NCI-H82 treated with DMSO at 0.1 percent for 48 hours (cell line): ENCODE results near the gene PLA2G2F.

ENCODE experiments used
- DNase-seq: peaks from one replicate; lab custom pipeline; 2025; ENCODE audit not compliant: unreplicated experiment; lab: John Stamatoyannopoulos, UW

Gene PLA2G2F, protein sequence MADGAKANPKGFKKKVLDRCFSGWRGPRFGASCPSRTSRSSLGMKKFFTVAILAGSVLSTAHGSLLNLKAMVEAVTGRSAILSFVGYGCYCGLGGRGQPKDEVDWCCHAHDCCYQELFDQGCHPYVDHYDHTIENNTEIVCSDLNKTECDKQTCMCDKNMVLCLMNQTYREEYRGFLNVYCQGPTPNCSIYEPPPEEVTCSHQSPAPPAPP

DNA sequence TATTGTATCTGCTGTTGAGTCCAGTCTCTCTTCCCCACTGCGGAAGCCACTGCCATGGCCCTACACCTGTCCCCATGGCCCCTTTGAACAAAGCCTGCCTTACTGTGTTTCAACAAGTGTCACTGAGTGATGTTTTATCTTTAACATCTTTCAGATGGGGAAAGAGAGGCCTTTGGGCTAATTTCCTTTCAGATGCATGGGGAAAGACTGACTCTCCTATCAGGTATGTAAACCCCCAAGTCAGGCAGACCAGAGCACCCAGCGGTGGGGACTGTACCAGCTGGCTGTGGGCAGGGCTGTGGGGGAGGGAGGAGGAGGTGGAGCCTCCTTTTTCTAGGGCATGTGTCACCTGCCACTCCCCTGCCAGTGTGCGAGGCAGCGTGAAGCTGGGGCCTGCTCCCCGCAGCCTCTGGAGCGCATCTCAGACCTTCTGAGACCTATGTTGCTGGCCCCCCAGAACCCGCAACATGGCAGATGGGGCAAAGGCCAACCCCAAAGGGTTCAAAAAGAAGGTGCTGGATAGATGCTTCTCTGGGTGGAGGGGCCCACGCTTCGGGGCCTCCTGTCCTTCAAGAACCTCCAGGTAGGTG, at the start of gene PLA2G2F:
TSS of gene PLA2G2F (plus strand) at position 363 of the 590 bp plus-strand sequence. CDS start at position 468, 105 bp downstream.
- no peak for DNase-seq

DNA sequence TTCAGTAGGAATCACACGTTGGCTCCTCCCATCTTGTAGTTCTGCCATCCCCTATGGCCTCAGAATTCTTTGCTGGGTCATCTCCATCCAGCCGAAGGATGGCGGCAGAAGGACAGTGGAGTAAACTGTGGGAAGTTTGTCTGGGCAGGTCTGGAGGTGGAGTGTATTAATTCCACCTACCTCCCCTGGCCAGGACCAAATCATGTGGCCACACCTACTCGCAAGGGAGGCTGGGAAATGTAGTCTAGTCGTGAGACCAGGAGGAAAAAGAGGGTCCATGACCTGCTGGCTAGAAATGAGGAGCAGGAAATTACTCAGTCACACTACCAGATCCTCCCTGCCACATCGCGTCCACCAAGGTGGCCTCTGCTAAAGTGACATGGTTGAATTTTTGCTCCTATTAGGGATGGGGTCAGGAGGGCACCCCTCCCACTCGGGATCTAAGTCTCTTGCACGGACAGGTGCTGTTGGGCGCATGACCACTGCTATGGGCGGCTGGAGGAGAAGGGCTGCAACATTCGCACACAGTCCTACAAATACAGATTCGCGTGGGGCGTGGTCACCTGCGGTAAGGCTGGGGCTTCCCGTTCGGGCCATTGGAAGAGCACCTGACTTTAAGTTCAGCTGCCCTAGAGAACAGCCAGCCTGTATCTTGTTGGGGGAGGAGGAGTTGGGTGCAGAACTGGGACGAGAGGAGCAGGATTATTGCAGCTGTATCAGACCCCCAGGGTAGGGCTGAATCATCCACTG, 49.6 kb upstream of the PLA2G2F start:
- DNase-seq = no peak

DNA sequence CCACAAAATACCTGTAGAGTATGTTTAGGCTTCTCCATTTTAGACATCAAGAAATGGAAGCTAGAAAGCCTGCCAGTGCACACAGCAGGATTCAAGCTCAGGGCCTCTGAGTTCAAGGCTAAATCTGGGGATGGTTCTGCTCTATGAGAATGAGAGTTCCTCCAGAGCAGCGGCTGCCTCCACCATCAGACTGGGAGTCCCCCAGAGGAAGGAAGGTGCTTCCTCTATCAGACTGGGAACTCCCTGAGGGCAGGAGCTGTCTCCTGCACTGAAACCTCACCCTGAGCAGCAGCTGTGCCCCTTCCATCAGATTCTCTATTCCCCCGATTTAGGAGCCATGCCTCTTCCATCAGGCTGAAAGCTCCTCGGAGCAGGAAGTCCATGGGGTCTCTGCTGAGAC, 49.0 kb upstream of the PLA2G2F start:
- DNase-seq = no peak

DNA sequence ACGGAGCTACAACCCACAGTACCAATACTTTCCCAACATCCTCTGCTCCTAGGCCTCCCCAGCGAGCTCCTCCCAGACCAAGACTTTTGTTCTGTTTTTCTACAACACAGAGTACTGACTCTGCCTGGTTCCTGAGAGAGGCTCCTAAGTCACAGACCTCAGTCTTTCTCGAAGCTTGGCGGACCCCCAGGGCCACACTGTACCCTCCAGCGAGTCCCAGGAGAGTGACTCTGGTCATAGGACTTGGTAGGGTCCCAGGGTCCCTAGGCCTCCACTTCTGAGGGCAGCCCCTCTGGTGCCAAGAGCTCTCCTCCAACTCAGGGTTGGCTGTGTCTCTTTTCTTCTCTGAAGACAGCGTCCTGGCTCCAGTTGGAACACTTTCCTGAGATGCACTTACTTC, 48.5 kb upstream of the PLA2G2F start:
- no peak for DNase-seq

DNA sequence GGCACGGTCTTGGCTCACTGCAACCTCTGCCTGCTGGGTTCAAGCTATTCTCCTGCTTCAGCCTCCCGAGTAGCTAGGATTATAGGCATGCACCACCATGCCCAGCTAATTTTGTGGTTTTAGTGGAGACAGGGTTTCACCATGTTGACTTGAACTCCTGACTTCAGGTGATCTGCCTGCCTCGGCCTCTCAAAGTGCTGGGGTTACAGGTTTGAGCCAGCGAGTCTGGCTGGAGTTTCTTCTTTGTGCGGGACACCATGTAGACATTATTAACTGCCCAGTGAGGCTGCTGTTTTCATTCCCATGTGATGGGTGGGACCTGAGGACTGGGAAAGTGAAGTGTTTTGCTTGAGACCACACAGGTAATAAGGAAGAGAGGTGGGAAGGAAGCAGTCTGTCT, 45.8 kb upstream of the PLA2G2F start:
- no peak for DNase-seq

DNA sequence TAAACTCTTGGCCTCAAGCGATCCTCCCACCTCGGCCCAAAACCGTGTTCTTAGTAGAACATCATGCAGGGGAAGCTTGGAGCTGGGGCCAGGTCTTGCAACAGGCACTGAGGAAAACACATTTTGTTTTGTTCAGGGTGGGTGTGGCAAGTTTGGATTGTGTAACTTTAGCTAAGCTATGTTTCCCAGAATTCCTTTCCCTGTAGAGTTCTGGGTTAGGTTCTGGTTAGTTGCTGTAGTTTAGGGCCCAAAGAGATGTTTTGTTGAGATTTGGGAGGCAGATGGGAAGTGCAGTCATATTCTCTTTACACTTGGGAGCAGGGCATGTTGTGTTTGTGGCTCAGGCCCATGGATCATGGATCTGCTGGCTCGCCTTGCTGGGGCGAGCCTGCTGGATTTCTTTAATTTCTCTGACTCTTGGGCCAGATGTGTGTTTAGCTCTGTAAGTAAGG, 45.2 kb upstream of the PLA2G2F start:
- no peak for DNase-seq

DNA sequence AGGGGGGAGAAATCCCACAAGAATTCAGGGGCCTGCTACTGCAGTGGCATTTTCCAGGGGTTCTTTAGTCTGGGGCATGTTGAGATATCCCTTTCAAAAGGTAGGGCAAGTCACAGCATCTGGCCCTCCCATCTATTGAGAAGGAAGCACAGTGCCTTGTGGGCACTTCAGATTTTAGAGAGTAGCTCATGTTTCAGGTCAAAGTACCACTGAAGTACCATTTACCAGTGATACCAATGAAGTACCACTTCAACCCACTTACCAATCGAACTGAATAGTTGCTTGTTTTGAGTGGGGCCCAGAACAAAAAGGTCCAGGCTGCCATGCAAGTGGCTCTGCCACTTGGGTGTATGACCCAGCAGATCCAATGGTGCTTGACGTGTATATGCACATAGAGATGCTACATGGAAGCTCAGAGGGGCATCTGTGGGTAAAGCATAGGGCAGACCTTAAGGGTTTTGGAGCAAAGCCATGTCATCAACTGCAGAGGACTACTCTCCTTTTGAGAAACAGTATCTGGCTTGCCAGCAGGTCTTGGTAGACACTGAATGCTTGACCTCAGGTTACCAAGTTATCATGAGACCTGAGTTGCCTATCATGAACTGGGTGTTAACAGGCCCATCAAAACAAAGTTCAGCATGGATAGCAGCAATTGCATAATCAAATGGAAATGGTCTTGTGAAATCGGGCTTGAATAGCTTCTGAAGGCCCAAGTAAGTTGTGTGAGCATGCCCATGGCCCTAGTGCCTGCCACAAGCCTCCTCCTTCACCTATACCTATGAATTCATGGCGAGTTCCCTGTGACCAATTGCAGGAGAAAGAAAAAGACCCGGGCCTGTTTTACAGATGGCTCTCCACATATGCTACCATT, 43.3 kb upstream of the PLA2G2F start:
- DNase-seq = no peak

DNA sequence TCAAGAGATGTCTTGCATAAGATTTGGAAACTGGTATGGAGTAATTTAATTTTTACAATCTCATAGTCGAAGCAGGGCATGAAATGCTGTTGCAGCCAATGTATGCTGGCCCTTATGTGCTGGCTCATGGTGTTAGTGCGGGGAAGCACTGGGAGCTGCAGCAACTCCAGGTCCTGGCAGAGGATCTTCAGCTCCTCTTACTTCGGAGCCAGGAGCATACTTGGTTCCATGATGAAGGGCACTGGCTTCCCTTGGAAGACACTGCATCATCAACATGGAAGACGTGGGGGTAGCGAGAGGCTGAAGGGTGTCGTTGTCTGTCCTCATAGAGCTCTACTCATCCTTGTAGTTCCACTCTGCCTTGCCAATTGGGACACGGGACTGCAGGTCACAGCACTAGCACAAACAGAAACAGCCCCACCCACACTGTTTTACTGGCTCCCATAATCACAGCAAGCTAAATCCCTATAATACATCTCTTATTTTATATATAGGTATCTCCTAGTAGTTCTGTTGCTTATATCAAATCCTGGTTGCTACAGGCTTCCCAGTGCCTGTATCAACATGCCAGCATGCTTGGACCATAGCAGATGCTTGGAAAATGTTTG, 42.2 kb upstream of the PLA2G2F start:
- no peak for DNase-seq

DNA sequence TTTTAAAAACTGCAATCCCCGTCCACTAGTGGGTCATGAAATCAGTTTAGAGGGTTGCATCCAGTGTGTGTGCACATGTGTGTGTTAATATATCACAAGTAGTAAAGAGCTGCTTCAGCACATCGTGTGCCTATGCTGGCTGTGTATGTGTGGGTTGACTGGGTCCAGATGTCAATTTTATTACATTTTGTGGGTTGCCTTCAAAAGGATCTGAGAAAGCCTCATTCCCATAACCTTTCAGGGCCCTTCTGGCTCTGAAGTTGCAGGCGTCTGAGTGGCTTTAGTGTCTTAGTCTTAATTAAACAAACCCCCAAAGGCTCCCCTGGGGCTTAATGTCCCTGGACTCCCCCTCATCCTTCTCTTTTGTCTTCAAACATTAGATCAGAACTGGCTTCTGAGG, 39.6 kb upstream of the PLA2G2F start:
- DNase-seq = no peak

DNA sequence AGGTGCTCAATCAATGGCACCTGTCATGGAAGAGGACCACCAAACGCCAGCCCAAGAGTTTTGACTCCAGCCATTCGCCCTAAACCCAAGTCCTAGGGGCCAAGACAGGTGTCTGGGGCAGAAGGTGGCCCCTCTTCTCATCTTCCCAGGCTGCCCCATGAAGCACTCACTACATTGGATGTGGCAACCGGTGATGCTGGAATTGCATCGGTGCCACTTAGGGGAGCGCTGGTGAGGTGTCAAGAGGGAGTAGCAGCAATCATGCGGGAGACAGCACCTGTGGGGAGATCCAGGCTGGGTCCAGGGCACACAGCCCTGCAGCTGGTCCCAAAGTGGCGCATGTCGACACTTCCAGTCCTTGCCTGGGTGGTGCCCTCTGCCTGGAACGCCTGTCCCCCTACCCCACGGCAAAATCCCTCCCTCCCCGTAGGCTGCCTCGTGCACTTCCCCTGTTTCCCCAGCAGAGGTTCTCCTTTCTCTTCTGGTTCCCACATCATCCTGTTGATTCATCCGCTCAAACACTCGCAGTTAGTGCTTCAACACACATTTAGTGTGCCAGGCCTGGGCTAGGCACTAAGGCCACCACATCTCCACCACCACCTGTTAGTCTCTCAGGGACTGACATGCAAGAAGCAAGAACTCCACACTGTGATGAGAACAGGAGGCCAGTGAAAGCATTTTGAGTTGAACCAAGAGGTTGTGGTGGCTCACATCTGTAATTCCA, 38.3 kb upstream of the PLA2G2F start:
- DNase-seq = no peak

DNA sequence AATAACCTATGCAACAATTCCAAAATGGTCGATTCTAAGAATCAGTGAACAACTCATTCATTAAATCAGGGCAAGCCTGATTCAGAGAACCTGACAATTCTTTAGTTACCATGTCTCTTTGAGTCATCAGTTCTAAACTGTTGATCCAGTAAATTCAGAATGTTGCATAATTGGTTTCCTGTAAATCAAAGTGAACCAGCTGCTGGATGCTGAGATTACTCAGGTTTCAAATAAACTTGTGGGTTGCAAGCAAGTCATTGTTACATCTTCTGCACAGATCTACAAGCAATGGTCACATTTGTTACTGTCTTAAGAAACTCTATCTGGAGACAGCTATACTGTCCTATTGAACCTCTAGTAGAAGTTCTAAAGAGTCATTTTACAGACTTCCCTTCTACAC, 36.2 kb upstream of the PLA2G2F start:
- no peak for DNase-seq

DNA sequence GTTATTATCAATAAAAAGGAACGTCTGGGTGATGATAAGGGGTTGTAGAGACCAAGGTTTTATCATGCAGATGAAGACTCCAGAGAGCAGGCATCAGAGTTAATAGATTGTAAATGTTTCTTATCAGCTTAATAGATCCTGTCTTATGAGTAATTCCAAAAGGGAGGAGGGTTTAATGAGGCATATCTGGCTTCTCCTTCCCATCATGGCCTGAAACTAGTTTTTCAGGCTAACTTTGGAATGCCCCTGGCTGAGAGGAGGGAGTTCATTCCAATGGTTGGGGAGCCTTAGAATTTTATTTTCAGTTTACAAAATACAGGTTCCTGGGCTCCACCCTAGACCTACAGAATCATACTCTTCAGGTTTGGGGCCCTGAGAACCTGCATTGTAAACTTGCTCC, 33.3 kb upstream of the PLA2G2F start:
- no peak for DNase-seq

DNA sequence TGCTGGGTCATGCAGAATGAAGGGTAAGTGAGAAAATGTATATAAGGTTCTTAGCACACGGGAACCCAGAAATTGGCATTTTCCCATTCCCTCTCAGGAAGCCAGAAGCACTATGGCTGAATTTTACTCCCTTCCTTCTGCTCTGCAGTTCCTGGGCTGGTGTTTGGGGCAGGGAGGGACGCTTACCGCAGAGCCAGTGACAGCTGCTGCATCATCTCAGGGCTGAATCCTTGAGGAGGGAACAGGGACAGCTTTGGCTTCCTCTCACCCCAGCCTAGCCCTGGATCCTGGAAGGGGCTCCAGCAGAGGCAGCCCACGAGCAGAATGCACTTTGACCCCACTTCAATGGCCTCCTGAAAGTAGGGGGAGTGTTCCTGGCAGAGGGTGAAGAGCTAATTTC, 31.8 kb upstream of the PLA2G2F start:
- DNase-seq = no peak

DNA sequence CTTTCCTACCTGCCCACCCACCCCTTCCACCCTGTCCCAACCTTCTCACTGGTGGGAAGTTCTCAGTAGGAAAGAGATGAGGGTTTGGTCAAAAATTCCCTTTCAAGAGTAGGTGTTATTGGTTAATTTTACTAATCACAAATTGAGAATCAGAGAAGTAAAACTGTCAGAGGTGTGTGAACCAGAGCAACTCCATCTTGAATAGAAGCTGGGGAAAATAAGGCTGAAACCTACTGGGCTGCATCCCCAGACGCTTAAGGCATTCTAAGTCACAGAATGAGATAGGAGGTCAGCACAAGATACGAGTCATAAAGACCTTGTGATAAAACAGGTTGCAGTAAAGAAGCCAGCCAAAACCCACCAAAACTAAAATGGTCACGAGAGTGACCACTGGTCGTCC, 31.3 kb upstream of the PLA2G2F start:
- DNase-seq = no peak

DNA sequence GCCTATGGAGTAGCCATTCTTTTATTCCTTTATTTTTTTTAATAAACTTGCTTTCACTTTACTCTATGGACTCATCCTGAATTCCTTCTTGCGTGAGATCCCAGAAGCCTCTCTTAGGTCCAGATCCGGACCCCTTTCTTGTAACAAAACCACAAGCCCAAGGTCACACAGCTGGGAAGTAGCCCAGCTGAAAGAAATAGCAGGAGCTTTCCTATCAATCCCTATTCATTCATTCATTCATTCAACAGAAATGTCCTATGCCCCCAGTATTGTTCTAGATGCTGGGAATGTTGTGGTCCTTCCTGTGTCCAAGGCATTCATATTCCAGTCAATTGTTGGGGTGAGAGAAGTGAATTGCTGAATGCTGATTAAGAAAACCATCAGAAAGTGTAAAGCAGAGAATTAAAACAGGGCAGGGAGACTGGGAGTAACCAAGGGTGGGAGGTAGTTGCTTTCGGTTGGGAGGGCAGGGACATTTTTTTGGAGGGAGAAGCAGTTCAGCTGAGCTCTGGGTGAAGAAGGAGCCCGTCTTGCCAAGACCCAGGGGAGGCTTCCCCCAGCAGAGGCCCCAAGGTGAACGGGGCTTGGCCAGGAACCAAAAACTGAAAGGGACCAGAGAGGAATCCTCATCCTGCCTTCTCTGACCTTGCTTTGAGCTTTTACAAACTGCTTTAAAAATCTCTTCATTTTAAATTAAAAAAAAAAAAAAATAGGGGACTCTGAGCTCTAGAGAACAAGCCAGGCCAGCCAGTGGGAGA, 30.6 kb upstream of the PLA2G2F start:
- no peak for DNase-seq

DNA sequence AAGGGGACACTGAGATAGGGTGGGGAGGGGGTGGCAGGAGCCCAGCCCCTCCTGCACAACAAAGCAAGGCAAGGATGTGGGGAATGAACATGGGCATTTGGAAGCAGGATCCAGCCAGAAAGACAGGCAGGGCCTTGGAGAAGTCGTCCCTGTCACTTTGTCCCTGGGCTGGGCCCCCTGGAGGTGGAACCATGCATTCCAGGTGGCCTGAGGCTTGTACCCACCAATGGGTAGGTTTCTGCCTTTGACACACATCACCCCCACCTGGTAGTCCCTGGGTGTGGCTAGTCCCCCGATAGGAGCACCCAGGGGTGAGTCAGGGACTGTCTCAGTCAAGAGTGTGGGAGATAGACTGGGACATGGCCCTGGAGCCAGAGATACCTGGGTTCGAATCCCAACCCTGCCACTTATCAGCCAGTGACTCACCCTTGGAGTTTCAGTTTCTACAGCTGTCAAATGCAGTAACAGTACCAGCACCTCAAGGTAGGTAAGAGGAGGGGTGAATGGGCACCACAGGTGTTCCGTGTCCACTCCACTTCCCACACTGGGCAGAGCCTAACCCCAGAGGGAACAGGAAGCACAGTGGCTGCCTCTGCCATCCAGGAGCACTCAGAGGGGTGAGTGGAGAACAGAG, 29.8 kb upstream of the PLA2G2F start:
- no peak for DNase-seq

DNA sequence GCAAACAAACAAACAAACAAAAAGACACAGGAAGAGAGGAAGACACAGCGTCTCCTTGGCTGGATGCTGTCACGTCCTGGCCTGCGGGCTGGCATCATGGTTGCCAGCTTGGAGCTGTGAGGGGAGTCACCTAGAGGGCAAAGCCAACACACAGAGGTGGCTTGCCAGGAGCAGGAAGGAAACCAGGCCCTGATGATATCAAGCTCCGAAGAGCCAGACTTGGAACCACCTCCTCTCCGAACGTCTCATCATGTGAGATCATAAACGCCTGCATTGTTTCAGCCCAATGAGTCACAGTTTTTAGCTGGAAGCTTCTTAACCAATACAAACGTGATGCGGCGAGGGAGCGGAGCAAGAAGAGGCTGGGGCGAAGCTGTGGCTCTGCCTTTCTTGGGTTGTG, 28.4 kb upstream of the PLA2G2F start:
- no peak for DNase-seq

DNA sequence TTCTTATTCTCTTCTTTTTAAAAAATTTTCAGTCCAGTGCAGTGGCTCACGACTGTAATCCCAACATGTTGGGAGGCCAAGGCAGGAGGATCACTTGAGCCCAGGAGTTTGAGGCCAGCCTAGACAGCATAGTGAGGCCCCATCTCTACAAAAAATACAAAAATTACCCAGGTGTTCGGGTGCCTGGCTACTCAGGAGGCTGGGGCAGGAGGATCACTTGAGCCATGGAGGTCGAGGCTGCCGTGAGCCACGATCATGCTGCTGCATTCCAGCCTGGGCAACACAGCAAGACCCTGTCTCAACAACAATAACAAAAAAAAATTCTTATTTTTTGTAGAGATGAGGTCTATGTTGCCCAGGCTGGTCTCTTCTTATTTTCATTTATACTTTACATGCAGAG, 27.7 kb upstream of the PLA2G2F start:
- no peak for DNase-seq
